MCF 10A (cell line): ENCODE data around the gene PPP1R1B. TPM values are rescaled to one million over a fixed set of nuclear protein-coding genes. Genes with fewer than 3 reads are reported as not detected.

Source experiments
- BruUV-seq: library from RNA; stranded (reverse); fragments of 400-500 nt; replicated peaks from 2 replicates; lab custom pipeline; 2021; lab: Mats Ljungman, UMichigan
- CTCF ChIA-PET: fragments of 300-600 bp; sonication (Branson Sonifier 250); formaldehyde crosslinking; extraction: SDS; loops from one replicate; lab custom pipeline; 2021; ENCODE audit warnings: antibody characterized with exemption, inconsistent platforms; lab: Yijun Ruan, JAX
- POLR2A ChIA-PET: fragments of 300-600, 350-650 bp; sonication (Branson Sonifier 250); formaldehyde crosslinking; extraction: SDS; loops from one replicate; lab custom pipeline; 2020; ENCODE audit warnings: antibody characterized with exemption, inconsistent platforms; lab: Yijun Ruan, JAX
- DNase-seq: peaks from one replicate; pipeline ENCODE4 v3.0.0-alpha.2; 2018; ENCODE audit not compliant: unreplicated experiment
- H3K27ac Mint-ChIP-seq: one replicate; pipeline ENCODE4 v1.8.0; 2022; ENCODE audit warnings: mild to moderate bottlenecking, low read depth, mixed read lengths; ENCODE audit not compliant: unreplicated experiment
- H3K27me3 Mint-ChIP-seq: one replicate; pipeline ENCODE4 v1.8.0; 2022; ENCODE audit warnings: mixed read lengths; ENCODE audit not compliant: insufficient read depth, unreplicated experiment
- H3K36me3 Mint-ChIP-seq: one replicate; pipeline ENCODE4 v1.8.0; 2022; ENCODE audit warnings: mild to moderate bottlenecking, moderate library complexity, mixed read lengths; ENCODE audit not compliant: insufficient read depth, unreplicated experiment
- H3K4me1 Mint-ChIP-seq: one replicate; pipeline ENCODE4 v1.8.0; 2022; ENCODE audit warnings: mixed read lengths; ENCODE audit not compliant: insufficient read depth, unreplicated experiment
- H3K4me3 Mint-ChIP-seq: one replicate; pipeline ENCODE4 v1.8.0; 2022; ENCODE audit warnings: mild to moderate bottlenecking, moderate library complexity, mixed read lengths; ENCODE audit not compliant: unreplicated experiment
- H3K9me3 Mint-ChIP-seq: one replicate; pipeline ENCODE4 v1.8.0; 2022; ENCODE audit warnings: mixed read lengths; ENCODE audit not compliant: unreplicated experiment
- CTCF ChIP-seq: fragments of 200-600 bp; IDR thresholded peaks from one replicate; pipeline ENCODE4 v1.8.0; 2022; ENCODE audit warnings: antibody characterized with exemption, mild to moderate bottlenecking; ENCODE audit not compliant: unreplicated experiment
- intact Hi-C: fragments of 100-400 bp; cut with micrococcal nuclease; formaldehyde crosslinking; loops from 2 replicates; pipeline ENCODE4 v1.14.1; 2022
- total RNA-seq: library from RNA; stranded (reverse); gene quantifications from 2 replicates; pipeline ENCODE4 v1.2.3, GENCODE V29; 2022

Gene PPP1R1B
- total RNA-seq, 1 experiment from 2014 or later, result not detected

DNA sequence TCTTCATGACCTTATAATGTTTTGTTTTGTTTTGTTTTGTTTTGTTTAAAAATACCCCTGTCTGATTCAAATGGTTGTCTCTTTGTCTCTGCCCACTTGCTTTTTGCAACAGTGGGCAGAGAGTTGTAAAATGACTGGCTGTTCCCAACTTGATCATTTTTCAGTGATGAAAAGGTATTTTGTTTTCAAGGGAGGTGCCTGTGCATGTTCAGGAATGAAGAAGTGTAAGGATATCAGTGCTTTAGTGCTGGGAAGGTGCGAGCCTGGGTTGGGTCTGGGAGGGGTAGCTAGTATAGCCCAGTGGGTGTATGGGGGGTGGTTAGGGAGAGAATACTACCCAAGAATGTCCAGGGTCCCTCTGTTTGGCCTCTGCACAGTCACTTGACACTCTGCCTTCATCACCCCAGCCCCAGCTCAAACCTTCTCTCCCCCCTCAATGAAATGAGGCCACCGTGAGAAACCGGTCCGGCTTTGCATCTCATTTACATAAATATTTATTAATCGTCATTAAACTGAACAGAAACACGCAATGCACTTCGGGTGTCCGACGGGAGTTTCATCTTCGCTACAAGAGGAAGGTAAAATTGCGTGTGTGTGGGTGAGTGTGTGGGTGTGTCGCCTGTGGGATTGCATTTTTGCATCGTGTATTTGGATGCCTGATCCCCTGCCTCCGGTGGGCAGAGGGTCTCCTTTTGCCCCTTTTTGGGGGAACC lies 23.3 kb upstream of the PPP1R1B start:
- CTCF ChIA-PET, result interaction anchor here (0.6 kb wide), 1 partner anchor 291 kb away, joined by 3 read pairs; no protein-coding TSS in a partner anchor
- DNase-seq, result no peak
- H3K4me1 Mint-ChIP-seq, result peaks cover 6% of the 10 kb centered on the region
- H3K9me3 Mint-ChIP-seq, result no peaks in the 10 kb centered on the region
- H3K4me3 Mint-ChIP-seq, result no peak overlapping the region
- POLR2A ChIA-PET, result no interaction called here
- H3K27ac Mint-ChIP-seq, result no peak overlapping the region
- TF ChIP-seq CTCF, result no peak
- BruUV-seq, result no TSS peak
- intact Hi-C loops, result no loop called here
- no peaks in the 10 kb centered on the region for H3K36me3 Mint-ChIP-seq
- H3K27me3 Mint-ChIP-seq, result peaks cover 93% of the 10 kb centered on the region

DNA sequence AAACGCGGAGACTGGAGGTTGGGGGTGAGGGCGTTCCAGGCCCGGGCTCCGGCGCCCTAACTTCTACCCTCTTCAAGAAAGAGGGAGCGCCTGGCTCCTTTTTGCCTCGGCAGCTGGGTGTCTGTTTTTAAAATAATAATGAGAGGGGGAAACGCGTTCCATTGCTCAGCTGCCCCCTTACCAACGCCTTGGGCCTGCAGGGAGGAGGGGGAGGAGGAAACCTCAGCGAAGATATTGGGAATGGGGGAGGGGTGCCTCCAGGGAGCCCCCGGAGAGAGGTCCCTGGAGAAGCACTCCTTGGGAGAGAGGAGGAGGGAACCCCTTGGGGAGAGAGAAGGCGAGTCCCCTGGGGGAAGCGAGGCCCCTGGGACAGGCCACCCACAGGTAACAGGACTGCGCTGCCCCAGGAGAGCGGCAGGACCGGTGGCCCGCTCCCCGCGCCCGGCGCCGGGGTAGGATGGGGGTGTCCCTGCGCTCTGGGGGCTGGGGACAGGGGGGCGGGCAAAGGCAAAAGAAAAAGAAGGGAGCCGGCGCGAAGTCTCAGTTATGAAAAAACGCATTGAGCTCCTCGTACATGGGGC lies 21.8 kb upstream of the PPP1R1B start:
- ChIA-PET POLR2A (interaction anchor here (0.8 kb wide), 1 partner anchor 15 kb away, joined by 5 read pairs; no protein-coding TSS in a partner anchor), CTCF (interaction anchor here (1.0 to 1.2 kb wide), 2 partner anchors 16 to 18 kb away, joined by 3 to 5 read pairs; no protein-coding TSS in a partner anchor)
- no TSS peak for BruUV-seq
- Mint-ChIP-seq H3K9me3 (no peaks in the 10 kb centered on the region), H3K4me1 (peaks cover 6% of the 10 kb centered on the region), H3K27ac (no peak overlapping the region), H3K36me3 (no peaks in the 10 kb centered on the region), H3K4me3 (no peak overlapping the region), H3K27me3 (peaks cover 86% of the 10 kb centered on the region)
- intact Hi-C loops, result no loop called here
- no peak for TF ChIP-seq CTCF
- DNase-seq, result no peak

GRCh38 chr17:39605492-39606433 lies 21.0 kb upstream of the PPP1R1B start:
- intact Hi-C loops, result no loop called here
- no peak overlapping the region for H3K27ac Mint-ChIP-seq
- ChIA-PET POLR2A (interaction anchor here (0.8 kb wide), 1 partner anchor 16 kb away, joined by 5 read pairs; no protein-coding TSS in a partner anchor), CTCF (interaction anchor here (1.2 kb wide), 1 partner anchor 17 kb away, joined by 3 read pairs; no protein-coding TSS in a partner anchor)
- BruUV-seq, result no TSS peak
- no peak for DNase-seq
- peaks cover 79% of the 10 kb centered on the region for H3K27me3 Mint-ChIP-seq
- H3K9me3 Mint-ChIP-seq, result no peaks in the 10 kb centered on the region
- peaks cover 6% of the 10 kb centered on the region for H3K4me1 Mint-ChIP-seq
- no peak overlapping the region for H3K4me3 Mint-ChIP-seq
- no peaks in the 10 kb centered on the region for H3K36me3 Mint-ChIP-seq
- TF ChIP-seq CTCF, result no peak
